HG03520 (cell line): ENCODE results near the gene GAREM1.

ENCODE experiments used
- ATAC-seq: cut with Tn5 transposase; IDR thresholded peaks from one replicate; pipeline ENCODE4 v1.9.1; 2021; ENCODE audit warnings: mild to moderate bottlenecking, moderate library complexity; ENCODE audit not compliant: unreplicated experiment

The GAREM1 gene

GRCh38 chr18:32459361-32460101 lies 11.2 kb downstream of the GAREM1 start:
- ATAC-seq: no peak

- ATAC-seq: no peak
Observed at GRCh38 chr18:32455361-32455760, 15.3 kb downstream of the GAREM1 start.

GRCh38 chr18:32454593-32454992 lies 16.1 kb downstream of the GAREM1 start:
- no peak for ATAC-seq

- no peak for ATAC-seq
Observed at GRCh38 chr18:32450874-32451273, 19.8 kb downstream of the GAREM1 start.

GRCh38 chr18:32450026-32450691 lies 20.5 kb downstream of the GAREM1 start:
- ATAC-seq: no peak

GRCh38 chr18:32446780-32447179 lies 23.9 kb downstream of the GAREM1 start:
- ATAC-seq: no peak

- ATAC-seq: no peak
Observed at GRCh38 chr18:32445846-32446245, 24.8 kb downstream of the GAREM1 start.

- ATAC-seq: no peak
Observed at GRCh38 chr18:32443706-32444215, 26.9 kb downstream of the GAREM1 start.

- ATAC-seq: no peak
Observed at GRCh38 chr18:32443033-32443705, 27.5 kb downstream of the GAREM1 start.

- ATAC-seq: no peak
Observed at GRCh38 chr18:32442575-32442974, 28.1 kb downstream of the GAREM1 start.

GRCh38 chr18:32441533-32441932 lies 29.1 kb downstream of the GAREM1 start:
- ATAC-seq: no peak

GRCh38 chr18:32440518-32440917 lies 30.2 kb downstream of the GAREM1 start:
- ATAC-seq: no peak

GRCh38 chr18:32439802-32440201 lies 30.9 kb downstream of the GAREM1 start:
- ATAC-seq: no peak

- no peak for ATAC-seq
Observed at GRCh38 chr18:32439241-32439640, 31.4 kb downstream of the GAREM1 start.

GRCh38 chr18:32438173-32438572 lies 32.5 kb downstream of the GAREM1 start:
- no peak for ATAC-seq

GRCh38 chr18:32437100-32437834 lies 33.4 kb downstream of the GAREM1 start:
- no peak for ATAC-seq

GRCh38 chr18:32435631-32436500 lies 34.8 kb downstream of the GAREM1 start:
- ATAC-seq: no peak

- ATAC-seq: no peak
Observed at GRCh38 chr18:32431753-32432152, 38.9 kb downstream of the GAREM1 start.

GRCh38 chr18:32429402-32429801 lies 41.3 kb downstream of the GAREM1 start:
- no peak for ATAC-seq
